HepG2 (cell line): ENCODE measurements around the gene ANLN. TPM values are rescaled to one million over a fixed set of nuclear protein-coding genes. Genes with fewer than 3 reads are reported as not detected.

Source experiments
- ATAC-seq: fragments of 200-7000 bp; cut with Tn5 transposase; 3 replicates; pipeline ENCODE4 v1.9.1; 2020; ENCODE audit warnings: mild to moderate bottlenecking, moderate library complexity
- BruUV-seq: library from RNA; stranded (reverse); fragments of 400-500 nt; replicated peaks from 2 replicates; lab custom pipeline; 2021; lab: Mats Ljungman, UMichigan
- CTCF ChIA-PET: fragments of 300-600 bp; formaldehyde crosslinking; extraction: SDS; loops from one replicate; lab custom pipeline; 2021; ENCODE audit warnings: low total read pairs, inconsistent platforms, low intra/inter-chr PET ratio; lab: Yijun Ruan, JAX
- POLR2A ChIA-PET: fragments of 350-600 bp; sonication (Branson Sonifier 250); formaldehyde crosslinking; loops from one replicate; lab custom pipeline; 2020; ENCODE audit warnings: antibody characterized with exemption, inconsistent platforms; lab: Yijun Ruan, JAX
- DNase-seq: peaks from one replicate; pipeline ENCODE4 v3.0.0-alpha.2; 2015; ENCODE audit warnings: low spot score
- FAIRE-seq: peaks from 3 replicates; lab custom pipeline; 2011; peaks lifted over from hg19 to GRCh38; lab: Jason Lieb, UNC
- H2AFZ ChIP-seq: one replicate; pipeline ENCODE4 v1.6.1; 2011; ENCODE audit warnings: low read length, inconsistent platforms
- H3K27ac ChIP-seq: fragments of 300-600 bp; 3 replicates; pipeline ENCODE4 v1.8.0; 2011; ENCODE audit warnings: mixed run types, mild to moderate bottlenecking, mixed read lengths, low read length, inconsistent platforms; ENCODE audit not compliant: insufficient read depth; ENCODE audit errors: extremely low read length
- H3K27me3 ChIP-seq, 2 experiments: fragments of 200-600 bp in 1 of 2; 2 replicates in 1 of 2; 3 replicates in 1 of 2; pipeline versions ENCODE4 v1.6.0 to v1.8.0; 2011; ENCODE audit warnings: low read length in 2 of 2, mild to moderate bottlenecking in 2 of 2, moderate library complexity in 2 of 2, inconsistent platforms in 1 of 2; ENCODE audit not compliant: insufficient read depth in 2 of 2, control insufficient read depth in 1 of 2
- H3K36me3 ChIP-seq, 2 experiments: fragments of 200-600 bp in 1 of 2; replicated peaks in 1 of 2; 2 replicates in 1 of 2; 3 replicates in 1 of 2; pipeline versions ENCODE4 v1.5.1 to v1.8.0; 2011; ENCODE audit warnings: low read length in 2 of 2, inconsistent platforms in 1 of 2; ENCODE audit not compliant: insufficient read depth in 2 of 2, control insufficient read depth in 1 of 2
- H3K4me1 ChIP-seq: 2 replicates; pipeline ENCODE4 v1.5.1; 2012; ENCODE audit warnings: low read length, inconsistent platforms; ENCODE audit not compliant: insufficient read depth
- H3K4me2 ChIP-seq: 2 replicates; pipeline ENCODE4 v1.6.0; 2011; ENCODE audit warnings: low read depth, low read length, inconsistent platforms
- H3K4me3 ChIP-seq, 3 experiments: fragments of 200-600 bp in 1 of 3; sonication (generic), shearing (Covaris generic) in 1 of 3; replicated peaks in 1 of 3; 2 replicates each; pipeline ENCODE4 v1.5.1; 2011 to 2016; ENCODE audit warnings: low read length in 3 of 3, inconsistent platforms in 2 of 3, low read depth in 2 of 3, mild to moderate bottlenecking in 2 of 3, control low read depth in 1 of 3, mixed read lengths in 1 of 3; ENCODE audit not compliant: insufficient read depth in 1 of 3
- H3K79me2 ChIP-seq: one replicate; pipeline ENCODE4 v1.6.1; 2011; ENCODE audit warnings: low read length, inconsistent platforms; ENCODE audit not compliant: insufficient read depth
- H3K9ac ChIP-seq: 2 replicates; pipeline ENCODE4 v1.6.0; 2011; ENCODE audit warnings: mild to moderate bottlenecking, low read depth, low read length, inconsistent platforms; ENCODE audit not compliant: insufficient read depth
- H3K9me3 ChIP-seq: 2 replicates; pipeline ENCODE4 v1.5.1; 2012; ENCODE audit warnings: mild to moderate bottlenecking, low read length
- H4K20me1 ChIP-seq: 2 replicates; pipeline ENCODE4 v1.6.0; 2011; ENCODE audit warnings: inconsistent platforms, mild to moderate bottlenecking, low read length, moderate library complexity; ENCODE audit not compliant: insufficient read depth
- MEF2D ChIP-seq: sonication (generic); formaldehyde crosslinking; IDR thresholded peaks from 2 replicates; pipeline ENCODE4 v1.5.1; 2020; ENCODE audit warnings: mild to moderate bottlenecking, missing genetic modification reagents
- MTA1 ChIP-seq: sonication (generic); formaldehyde crosslinking; IDR thresholded peaks from 2 replicates; pipeline ENCODE4 v1.4.0; 2020; ENCODE audit warnings: missing genetic modification reagents, mild to moderate bottlenecking, borderline replicate concordance
- MYC ChIP-seq: sonication (generic); formaldehyde crosslinking; IDR thresholded peaks from 2 replicates; pipeline ENCODE4 v1.9.0; 2021; ENCODE audit warnings: missing genetic modification reagents, borderline replicate concordance
- NAIF1 ChIP-seq: sonication (generic); formaldehyde crosslinking; IDR thresholded peaks from 2 replicates; pipeline ENCODE4 v1.5.0; 2020; ENCODE audit warnings: mild to moderate bottlenecking, missing genetic modification reagents, borderline replicate concordance
- NPAS2 ChIP-seq: sonication (generic); formaldehyde crosslinking; IDR thresholded peaks from 2 replicates; pipeline ENCODE4 v1.8.0; 2022; ENCODE audit warnings: mild to moderate bottlenecking, missing genetic modification reagents, borderline replicate concordance
- RBM22 ChIP-seq: fragments of 200-400 bp; formaldehyde crosslinking; optimal IDR thresholded peaks from 2 replicates; pipeline ENCODE3; 2017; ENCODE audit warnings: mild to moderate bottlenecking, low read length, moderate library complexity
- SMARCE1 ChIP-seq: fragments of 450-650 bp; IDR thresholded peaks from 2 replicates; pipeline ENCODE4 v1.6.1; 2017; ENCODE audit warnings: borderline replicate concordance
- UBTF ChIP-seq: sonication (generic); formaldehyde crosslinking; IDR thresholded peaks from 2 replicates; pipeline ENCODE4 v1.4.0; 2020; ENCODE audit warnings: mild to moderate bottlenecking, missing genetic modification reagents
- ZEB1 ChIP-seq: IDR thresholded peaks from 2 replicates; pipeline ENCODE4 v1.6.1; 2012; ENCODE audit warnings: mild to moderate bottlenecking, low read depth, inconsistent platforms; ENCODE audit not compliant: insufficient replicate concordance
- ZNF143 ChIP-seq: sonication (generic); formaldehyde crosslinking; IDR thresholded peaks from 2 replicates; pipeline ENCODE4 v1.4.0; 2020; ENCODE audit warnings: missing genetic modification reagents
- ZNF879 ChIP-seq: sonication (generic); formaldehyde crosslinking; IDR thresholded peaks from 2 replicates; pipeline ENCODE4 v1.8.1; 2023; ENCODE audit warnings: missing genetic modification reagents
- in situ Hi-C: cut with HindIII; loops from 2 replicates; pipeline ENCODE4 v1.10.0; 2017; ENCODE audit warnings: low pct_unique_long_range_greater_than_20kb; ENCODE audit not compliant: extremely low pct_ligation_motif_present
- intact Hi-C: fragments of 100-400 bp; cut with micrococcal nuclease; formaldehyde crosslinking; loops from one replicate; pipeline ENCODE4 v1.10.0; 2022; ENCODE audit not compliant: unreplicated experiment
- polyA plus RNA-seq, 8 experiments: library from polyadenylated mRNA; depleted of rRNA in 3 of 8; stranded (reverse) in 7 of 8; unstranded in 1 of 8; fragments of >200 nt; fragmentation: Illumina TruSeq in 4 of 8; extraction: Trizol in 4 of 8; gene quantifications; 2 replicates each; pipeline versions ENCODE4 v1.2.1 to v1.2.3, GENCODE V29; 2011 to 2016; ENCODE audit warnings: low read depth in 4 of 8, missing spikeins in 1 of 8, mixed read lengths in 1 of 8; ENCODE audit not compliant: insufficient read depth in 1 of 8
- total RNA-seq, 5 experiments: library from RNA; depleted of rRNA; stranded (reverse); fragments of >200 nt; fragmentation: Illumina TruSeq; extraction: Trizol; gene quantifications; 2 replicates each; pipeline ENCODE4 v1.2.3, GENCODE V29; 2016; ENCODE audit warnings: low read depth in 1 of 5
- TF ChIP-seq, protein P1 (sequence below): sonication (generic); formaldehyde crosslinking; IDR thresholded peaks from 2 replicates; pipeline ENCODE4 v1.8.0; 2022; ENCODE audit warnings: missing genetic modification reagents, mild to moderate bottlenecking, inconsistent platforms, borderline replicate concordance

The ANLN gene
- total and polyA plus RNA-seq, 2 of the 13 experiments (the other 11 are each of a cell fraction or from before 2014, with no cell fraction given) = 20.0 to 72.0 TPM

DNA sequence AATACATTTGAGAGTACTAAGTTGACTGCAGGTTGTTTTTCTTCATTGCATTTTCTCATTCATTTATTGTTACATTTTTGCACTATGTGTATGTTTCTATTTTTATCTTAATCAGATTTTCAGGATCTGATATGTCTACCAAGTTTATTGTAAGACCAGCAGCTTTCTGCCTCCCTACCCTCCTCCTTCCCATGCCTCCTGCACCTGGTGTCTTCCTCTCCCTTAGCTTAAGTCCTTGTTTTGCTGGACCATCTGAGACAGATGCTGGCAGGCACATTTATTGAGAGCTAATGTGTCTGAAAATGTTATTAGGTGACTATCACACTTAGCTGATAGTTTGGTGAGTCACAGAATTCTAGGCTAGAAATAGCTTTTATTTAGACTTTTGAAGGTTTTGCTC is 79.6 kb downstream of the ANLN start:
- H3K36me3 ChIP-seq = no peaks in the 10 kb centered on the region
- no peaks in the 10 kb centered on the region for H4K20me1 ChIP-seq
- FAIRE-seq (no peak), ATAC-seq (no peak), DNase-seq (no peak)
- no peak overlapping the region for H3K4me2 ChIP-seq
- in situ Hi-C loops (loop anchor here (25.0 kb wide), 1 partner anchor 493 kb away; no protein-coding TSS in a partner anchor), intact Hi-C loops (no loop called here)
- BruUV-seq = no TSS peak
- H3K79me2 ChIP-seq = no peaks in the 10 kb centered on the region
- CTCF ChIA-PET = no interaction called here
- H3K27ac ChIP-seq = no peak overlapping the region
- H3K27me3 ChIP-seq = no peaks in the 10 kb centered on the region
- no peaks in the 10 kb centered on the region; the same call in 1 of the 2 replicates for H3K4me1 ChIP-seq
- H2AFZ ChIP-seq = no peak overlapping the region
- POLR2A ChIA-PET = no interaction called here
- no peaks in the 10 kb centered on the region for H3K9me3 ChIP-seq
- TF ChIP-seq MTA1 (CRISPR knock-in tag) (no peak), ZNF879 (CRISPR knock-in tag) (no peak), NPAS2 (CRISPR knock-in tag) (no peak), ZNF143 (CRISPR knock-in tag) (no peak), MYC (CRISPR knock-in tag) (no peak), NAIF1 (CRISPR knock-in tag) (no peak), SMARCE1 (no peak), ZEB1 (no peak), UBTF (no peak), MEF2D (CRISPR knock-in tag) (no peak), RBM22 (no peak)
- TF ChIP-seq, protein P1, sequence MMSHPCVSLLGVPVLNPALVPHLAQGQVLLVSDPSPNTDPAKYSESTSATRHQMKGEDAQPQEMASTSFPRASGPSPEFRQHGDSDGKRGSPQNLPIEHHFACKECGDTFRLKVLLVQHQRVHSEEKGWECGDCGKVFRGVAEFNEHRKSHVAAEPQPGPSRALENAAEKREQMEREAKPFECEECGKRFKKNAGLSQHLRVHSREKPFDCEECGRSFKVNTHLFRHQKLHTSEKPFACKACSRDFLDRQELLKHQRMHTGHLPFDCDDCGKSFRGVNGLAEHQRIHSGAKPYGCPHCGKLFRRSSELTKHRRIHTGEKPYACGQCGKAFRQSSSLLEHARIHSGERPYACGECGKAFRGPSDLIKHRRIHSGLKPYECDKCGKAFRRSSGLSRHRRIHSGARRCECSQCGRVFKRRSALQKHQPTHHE (CRISPR knock-in tag) = no peak
- no peak overlapping the region for H3K4me3 ChIP-seq
- H3K9ac ChIP-seq = no peak overlapping the region
